GM18870 (cell line): ENCODE results near the gene DVL3.

Source experiments
- ATAC-seq: cut with Tn5 transposase; IDR thresholded peaks from one replicate; pipeline ENCODE4 v1.9.1; 2021; ENCODE audit warnings: moderate library complexity; ENCODE audit not compliant: unreplicated experiment

Gene DVL3

GRCh38 chr3:184209146-184209923 is 54.2 kb downstream of the DVL3 start:
- ATAC-seq = no peak

- no peak for ATAC-seq
Measured at GRCh38 chr3:184211297-184211696, 56.1 kb downstream of the DVL3 start.

- ATAC-seq = no peak
Measured at GRCh38 chr3:184211718-184212117, 56.5 kb downstream of the DVL3 start.

- no peak for ATAC-seq
Measured at GRCh38 chr3:184218814-184219213, 63.6 kb downstream of the DVL3 start.

GRCh38 chr3:184222521-184222920 is 67.3 kb downstream of the DVL3 start:
- no peak for ATAC-seq
